ENCODE results near the gene NEIL3.

NEIL3 gene

DNA sequence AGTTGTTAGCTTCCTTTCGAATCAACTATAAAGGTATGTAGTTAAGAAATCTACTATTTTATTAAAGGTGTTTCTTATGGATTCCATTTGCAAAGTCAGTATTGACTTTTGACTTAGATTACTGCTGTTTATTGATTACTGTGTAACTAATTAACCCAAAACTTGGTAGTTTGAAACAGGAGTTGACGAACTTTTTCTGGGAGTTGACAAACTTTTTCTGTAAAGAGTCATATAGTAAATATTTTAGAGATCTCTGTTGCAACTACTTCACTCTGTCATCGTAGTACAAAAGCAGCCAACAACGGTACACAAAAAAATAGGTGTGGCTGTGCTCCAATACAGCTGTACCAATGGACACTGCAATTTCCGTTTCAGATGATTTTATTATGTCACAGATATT lies 102.3 kb downstream of the NEIL3 start:
- DNase-seq (ENCODE audit: low read depth) = no peak

All from stimulated activated CD8-positive, alpha-beta memory T cell treated with anti-CD3 and anti-CD28 coated beads, Interleukin-12 subunit alpha, Interleukin-12 subunit beta, amount 100 ng/mL, for 4 hours (primary cell).